IMR-90 (cell line): ENCODE data around the gene ZNF584. TPM values are rescaled to one million over a fixed set of nuclear protein-coding genes. Genes with fewer than 3 reads are reported as not detected.

Experiments
- ATAC-seq: fragments of 200-7000 bp; cut with Tn5 transposase; 2 replicates; pipeline ENCODE4 v1.9.1; 2020; ENCODE audit warnings: low read depth, mild to moderate bottlenecking, moderate library complexity
- BruUV-seq: library from RNA; stranded (reverse); fragments of 400-500 nt; replicated peaks from 2 replicates; lab custom pipeline; 2021; lab: Mats Ljungman, UMichigan
- CTCF ChIA-PET: fragments of 300-600 bp; formaldehyde crosslinking; extraction: SDS; loops from one replicate; lab custom pipeline; 2021; ENCODE audit warnings: antibody characterized with exemption; lab: Yijun Ruan, JAX
- POLR2A ChIA-PET: fragments of 300-600 bp; sonication (Branson Sonifier 250); formaldehyde crosslinking; loops from one replicate; lab custom pipeline; 2022; ENCODE audit warnings: antibody characterized with exemption; ENCODE audit not compliant: unreplicated experiment; lab: Charles Lee
- DNase-seq: peaks from one replicate; pipeline ENCODE4 v3.0.0; 2013
- H2AFZ ChIP-seq: replicated peaks from 2 replicates; pipeline ENCODE3; 2013; ENCODE audit warnings: low read length, mild to moderate bottlenecking; ENCODE audit not compliant: poor library complexity
- H2AK5ac ChIP-seq: 2 replicates; pipeline ENCODE4 v1.6.1; 2013; ENCODE audit warnings: low read depth, low read length, inconsistent platforms
- H2AK9ac ChIP-seq: replicated peaks from 2 replicates; pipeline ENCODE3; 2013; ENCODE audit warnings: mild to moderate bottlenecking, low read depth, low read length, moderate library complexity; ENCODE audit not compliant: poor library complexity
- H2BK120ac ChIP-seq: 2 replicates; pipeline ENCODE4 v1.6.1; 2013; ENCODE audit warnings: low read depth, low read length, inconsistent platforms
- H2BK15ac ChIP-seq: 3 replicates; pipeline ENCODE4 v1.6.1; 2013; ENCODE audit warnings: low read depth, low read length, inconsistent platforms
- H2BK20ac ChIP-seq: 2 replicates; pipeline ENCODE4 v1.6.1; 2013; ENCODE audit warnings: low read depth, mild to moderate bottlenecking, inconsistent platforms, low read length, moderate library complexity
- H2BK5ac ChIP-seq: 2 replicates; pipeline ENCODE4 v1.6.1; 2013; ENCODE audit warnings: mild to moderate bottlenecking, low read depth, low read length, inconsistent platforms; ENCODE audit not compliant: poor library complexity, severe bottlenecking
- H3K14ac ChIP-seq: replicated peaks from 2 replicates; pipeline ENCODE4 v1.6.1; 2013; ENCODE audit warnings: low read depth, low read length, inconsistent platforms
- H3K18ac ChIP-seq: 2 replicates; pipeline ENCODE4 v1.6.1; 2013; ENCODE audit warnings: low read depth, low read length, control low read depth
- H3K23ac ChIP-seq: 2 replicates; pipeline ENCODE4 v1.6.1; 2013; ENCODE audit warnings: low read depth, low read length, inconsistent platforms
- H3K27ac ChIP-seq: 2 replicates; pipeline ENCODE4 v1.5.1; 2013; ENCODE audit warnings: mild to moderate bottlenecking, control low read depth, low read length; ENCODE audit not compliant: insufficient read depth
- H3K27me3 ChIP-seq: 2 replicates; pipeline ENCODE4 v1.6.1; 2013; ENCODE audit warnings: low read length; ENCODE audit not compliant: control insufficient read depth, insufficient read depth
- H3K36me3 ChIP-seq: 2 replicates; pipeline ENCODE4 v1.6.1; 2013; ENCODE audit warnings: low read length, mixed read lengths; ENCODE audit not compliant: control insufficient read depth, insufficient read depth
- H3K4ac ChIP-seq: 2 replicates; pipeline ENCODE4 v1.6.1; 2013; ENCODE audit warnings: low read depth, low read length, inconsistent platforms
- H3K4me1 ChIP-seq: 2 replicates; pipeline ENCODE4 v1.6.1; 2013; ENCODE audit warnings: low read length, mixed read lengths; ENCODE audit not compliant: control insufficient read depth, insufficient read depth
- H3K4me2 ChIP-seq: 2 replicates; pipeline ENCODE4 v1.6.1; 2013; ENCODE audit warnings: low read depth, mild to moderate bottlenecking, control low read depth, low read length, moderate library complexity
- H3K4me3 ChIP-seq: 2 replicates; pipeline ENCODE4 v1.5.1; 2013; ENCODE audit warnings: low read depth, mild to moderate bottlenecking, control low read depth, low read length, moderate library complexity; ENCODE audit not compliant: insufficient read depth
- H3K56ac ChIP-seq: 2 replicates; pipeline ENCODE4 v1.6.1; 2013; ENCODE audit warnings: low read length, inconsistent platforms; ENCODE audit not compliant: insufficient read depth; ENCODE audit errors: extremely low read depth
- H3K79me1 ChIP-seq, 2 experiments: 2 replicates each; pipeline ENCODE4 v1.6.1; 2013; ENCODE audit warnings: low read length in 2 of 2, inconsistent platforms in 1 of 2, low read depth in 1 of 2
- H3K9ac ChIP-seq: 2 replicates; pipeline ENCODE4 v1.6.1; 2013; ENCODE audit warnings: low read depth, low read length, control low read depth
- H3K9me1 ChIP-seq: 2 replicates; pipeline ENCODE4 v1.6.1; 2013; ENCODE audit warnings: low read length, inconsistent platforms; ENCODE audit not compliant: insufficient read depth
- H3K9me3 ChIP-seq: 2 replicates; pipeline ENCODE4 v1.6.1; 2013; ENCODE audit warnings: low read length; ENCODE audit not compliant: control insufficient read depth, insufficient read depth
- H4K20me1 ChIP-seq: 2 replicates; pipeline ENCODE4 v1.6.1; 2013; ENCODE audit warnings: low read length, inconsistent platforms; ENCODE audit not compliant: insufficient read depth
- H4K5ac ChIP-seq: 2 replicates; pipeline ENCODE4 v1.6.1; 2013; ENCODE audit warnings: mild to moderate bottlenecking, low read depth, low read length, control low read depth
- H4K8ac ChIP-seq, 2 experiments: 2 replicates each; pipeline ENCODE4 v1.6.1; 2013; ENCODE audit warnings: low read depth in 2 of 2, low read length in 2 of 2, control low read depth in 1 of 2, inconsistent platforms in 1 of 2
- H4K91ac ChIP-seq: 2 replicates; pipeline ENCODE4 v1.6.1; 2013; ENCODE audit warnings: low read depth, low read length, inconsistent platforms; ENCODE audit not compliant: insufficient read depth
- BHLHE40 ChIP-seq: fragments of 150-350 bp; IDR thresholded peaks from 2 replicates; pipeline ENCODE4 v1.6.1; 2016; ENCODE audit warnings: mild to moderate bottlenecking, low read depth, low read length
- CEBPB ChIP-seq: IDR thresholded peaks from 2 replicates; pipeline ENCODE4 v1.6.1; 2012; ENCODE audit warnings: low read depth, low read length, improper control_type of control experiment
- CHD1 ChIP-seq: IDR thresholded peaks from 2 replicates; pipeline ENCODE4 v1.6.1; 2012; ENCODE audit warnings: low read depth, low read length, improper control_type of control experiment
- FOS ChIP-seq: fragments of 150-350 bp; IDR thresholded peaks from 2 replicates; pipeline ENCODE4 v1.6.1; 2016; ENCODE audit warnings: low read depth, low read length
- MAFK ChIP-seq: IDR thresholded peaks from 2 replicates; pipeline ENCODE4 v1.6.1; 2012; ENCODE audit warnings: low read depth, low read length, improper control_type of control experiment
- MXI1 ChIP-seq: IDR thresholded peaks from 2 replicates; pipeline ENCODE4 v1.6.1; 2012; ENCODE audit warnings: low read depth, mild to moderate bottlenecking, low read length, moderate library complexity, borderline replicate concordance
- NFE2L2 ChIP-seq: fragments of 150-350 bp; IDR thresholded peaks from 2 replicates; pipeline ENCODE4 v1.6.1; 2016; ENCODE audit warnings: low read depth, mild to moderate bottlenecking, low read length
- POLR2A ChIP-seq: IDR thresholded peaks from 2 replicates; pipeline ENCODE4 v1.6.1; 2012; ENCODE audit warnings: mild to moderate bottlenecking, low read depth, low read length
- RAD21 ChIP-seq: IDR thresholded peaks from 2 replicates; pipeline ENCODE4 v1.6.1; 2012; ENCODE audit warnings: low read length, improper control_type of control experiment
- RCOR1 ChIP-seq: IDR thresholded peaks from 2 replicates; pipeline ENCODE4 v1.6.1; 2012; ENCODE audit warnings: mild to moderate bottlenecking, low read length, improper control_type of control experiment; ENCODE audit not compliant: insufficient replicate concordance
- RFX5 ChIP-seq: IDR thresholded peaks from 2 replicates; pipeline ENCODE4 v1.8.0; 2012; ENCODE audit warnings: low read depth, mild to moderate bottlenecking, low read length, moderate library complexity
- SMC3 ChIP-seq: fragments of 150-350 bp; IDR thresholded peaks from 2 replicates; pipeline ENCODE4 v1.6.1; 2016; ENCODE audit warnings: low read depth, mild to moderate bottlenecking, antibody characterized with exemption, low read length, moderate library complexity
- WGBS, 2 experiments: methylation state at CpG; one replicate each; pipeline versions ENCODE4 v1.1.5 to v1.1.7; 2013; ENCODE audit warnings: missing lambda C conversion rate in 2 of 2; ENCODE audit not compliant: insufficient read length in 1 of 2; ENCODE audit errors: extremely low coverage in 2 of 2; 5-methylcytosine and 5-hydroxymethylcytosine counted together
- dilution Hi-C: fragments of 300-500 bp; cut with HindIII; formaldehyde crosslinking; loops from one replicate; pipeline ENCODE4 v1.14.3; 2018; ENCODE audit warnings: low sequenced_read_pairs; ENCODE audit not compliant: unreplicated experiment
- in situ Hi-C: fragments of 300-500 bp; cut with MboI; formaldehyde crosslinking; loops from 3 replicates; pipeline ENCODE4 v1.14.3; 2019; ENCODE audit warnings: low sequenced_read_pairs, inconsistent platforms, mixed read lengths
- intact Hi-C: fragments of 100-400 bp; cut with micrococcal nuclease; formaldehyde crosslinking; loops from 2 replicates; pipeline ENCODE4 v1.10.0; 2022
- polyA plus RNA-seq, 3 experiments: library from polyadenylated mRNA; depleted of rRNA; stranded (reverse); fragments of >200 nt; gene quantifications; 2 replicates each; pipeline ENCODE4 v1.2.3, GENCODE V29; 2012; ENCODE audit warnings: low replicate concordance in 1 of 3
- total RNA-seq: library from RNA; depleted of rRNA; stranded (reverse); fragments of >200 nt; gene quantifications from 2 replicates; pipeline ENCODE4 v1.2.3, GENCODE V29; 2012
- TF ChIP-seq, protein P1 (sequence below): conservative IDR thresholded peaks from 2 replicates; pipeline ENCODE4 v1.5.1; 2012; ENCODE audit warnings: mild to moderate bottlenecking, low read depth, low read length, improper control_type of control experiment
- TF ChIP-seq, protein P2 (sequence below): fragments of 150-350 bp; IDR thresholded peaks from 2 replicates; pipeline ENCODE4 v1.6.1; 2016; ENCODE audit warnings: low read depth, mild to moderate bottlenecking, low read length, moderate library complexity, borderline replicate concordance
- TF ChIP-seq, protein P3 (sequence below): fragments of 150-350 bp; IDR thresholded peaks from 2 replicates; pipeline ENCODE4 v1.6.1; 2017; ENCODE audit warnings: mild to moderate bottlenecking, antibody characterized with exemption, low read length, low read depth

Gene ZNF584
- total and polyA plus RNA-seq, 2 of the 4 experiments (the other 2 are of a cell fraction): 11.6 to 15.4 TPM

DNA sequence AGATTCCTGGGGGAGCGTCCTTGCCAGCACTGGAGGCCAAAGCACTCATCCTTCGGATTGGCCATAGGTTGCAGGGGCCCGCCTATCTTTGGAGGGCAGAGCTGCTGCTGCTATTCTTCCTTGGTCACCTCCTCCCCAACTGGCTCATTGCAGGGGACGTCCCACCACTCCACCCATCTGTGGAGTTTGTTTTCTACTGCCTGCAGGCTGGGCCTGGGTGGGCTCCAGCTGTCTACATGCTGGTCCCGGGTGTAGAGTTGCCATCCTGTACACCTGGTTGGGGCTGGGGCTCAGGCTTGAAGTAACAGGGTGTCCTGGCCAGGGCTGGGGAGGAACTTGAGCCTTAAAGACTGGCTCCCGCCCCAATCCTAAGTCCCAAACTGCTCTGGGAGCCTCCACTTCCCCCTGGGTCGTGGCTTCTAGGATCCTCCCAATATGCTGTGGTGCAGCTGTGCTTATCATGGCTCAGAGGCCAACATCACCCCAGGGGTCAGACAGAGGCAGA, 10.9 kb upstream of the ZNF584 start:
- Histone ChIP-seq H3K4ac (no peak overlapping the region), H4K8ac (no peak overlapping the region), H3K4me2 (no peak overlapping the region), H2BK5ac (no peak overlapping the region), H4K20me1 (peaks cover 24% of the 10 kb centered on the region), H3K9me1 (no peaks in the 10 kb centered on the region), H3K18ac (no peak overlapping the region), H2BK15ac (no peak overlapping the region), H3K27me3 (no peaks in the 10 kb centered on the region), H4K91ac (no peak overlapping the region), H3K9me3 (no peaks in the 10 kb centered on the region), H3K56ac (no peak overlapping the region), H3K4me3 (no peak overlapping the region), H3K36me3 (peaks cover 26% of the 10 kb centered on the region), H3K4me1 (peaks cover 5% of the 10 kb centered on the region), H3K9ac (no peak overlapping the region), H2BK120ac (no peak overlapping the region), H3K79me1 (peaks cover 6 to 33% of the 10 kb centered on the region in 2 experiments), H2AK9ac (no peak overlapping the region), H3K14ac (no peak overlapping the region), H2BK20ac (no peak overlapping the region), H3K23ac (no peak overlapping the region), H2AFZ (no peak overlapping the region), H2AK5ac (no peak overlapping the region), H3K27ac (no peak overlapping the region), H4K5ac (no peak overlapping the region)
- intact Hi-C loops (no loop called here), dilution Hi-C loops (no loop called here), in situ Hi-C loops (no loop called here)
- BruUV-seq: no TSS peak
- TF ChIP-seq MXI1 (no peak), RAD21 (no peak), MAFK (no peak), POLR2A (no peak), RCOR1 (no peak), BHLHE40 (no peak), SMC3 (no peak), CEBPB (no peak), FOS (no peak), RFX5 (no peak), NFE2L2 (no peak), CHD1 (no peak)
- TF ChIP-seq, protein P1, sequence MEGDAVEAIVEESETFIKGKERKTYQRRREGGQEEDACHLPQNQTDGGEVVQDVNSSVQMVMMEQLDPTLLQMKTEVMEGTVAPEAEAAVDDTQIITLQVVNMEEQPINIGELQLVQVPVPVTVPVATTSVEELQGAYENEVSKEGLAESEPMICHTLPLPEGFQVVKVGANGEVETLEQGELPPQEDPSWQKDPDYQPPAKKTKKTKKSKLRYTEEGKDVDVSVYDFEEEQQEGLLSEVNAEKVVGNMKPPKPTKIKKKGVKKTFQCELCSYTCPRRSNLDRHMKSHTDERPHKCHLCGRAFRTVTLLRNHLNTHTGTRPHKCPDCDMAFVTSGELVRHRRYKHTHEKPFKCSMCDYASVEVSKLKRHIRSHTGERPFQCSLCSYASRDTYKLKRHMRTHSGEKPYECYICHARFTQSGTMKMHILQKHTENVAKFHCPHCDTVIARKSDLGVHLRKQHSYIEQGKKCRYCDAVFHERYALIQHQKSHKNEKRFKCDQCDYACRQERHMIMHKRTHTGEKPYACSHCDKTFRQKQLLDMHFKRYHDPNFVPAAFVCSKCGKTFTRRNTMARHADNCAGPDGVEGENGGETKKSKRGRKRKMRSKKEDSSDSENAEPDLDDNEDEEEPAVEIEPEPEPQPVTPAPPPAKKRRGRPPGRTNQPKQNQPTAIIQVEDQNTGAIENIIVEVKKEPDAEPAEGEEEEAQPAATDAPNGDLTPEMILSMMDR: no peak
- TF ChIP-seq, protein P2, sequence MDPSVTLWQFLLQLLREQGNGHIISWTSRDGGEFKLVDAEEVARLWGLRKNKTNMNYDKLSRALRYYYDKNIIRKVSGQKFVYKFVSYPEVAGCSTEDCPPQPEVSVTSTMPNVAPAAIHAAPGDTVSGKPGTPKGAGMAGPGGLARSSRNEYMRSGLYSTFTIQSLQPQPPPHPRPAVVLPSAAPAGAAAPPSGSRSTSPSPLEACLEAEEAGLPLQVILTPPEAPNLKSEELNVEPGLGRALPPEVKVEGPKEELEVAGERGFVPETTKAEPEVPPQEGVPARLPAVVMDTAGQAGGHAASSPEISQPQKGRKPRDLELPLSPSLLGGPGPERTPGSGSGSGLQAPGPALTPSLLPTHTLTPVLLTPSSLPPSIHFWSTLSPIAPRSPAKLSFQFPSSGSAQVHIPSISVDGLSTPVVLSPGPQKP: no peak
- TF ChIP-seq, protein P3, sequence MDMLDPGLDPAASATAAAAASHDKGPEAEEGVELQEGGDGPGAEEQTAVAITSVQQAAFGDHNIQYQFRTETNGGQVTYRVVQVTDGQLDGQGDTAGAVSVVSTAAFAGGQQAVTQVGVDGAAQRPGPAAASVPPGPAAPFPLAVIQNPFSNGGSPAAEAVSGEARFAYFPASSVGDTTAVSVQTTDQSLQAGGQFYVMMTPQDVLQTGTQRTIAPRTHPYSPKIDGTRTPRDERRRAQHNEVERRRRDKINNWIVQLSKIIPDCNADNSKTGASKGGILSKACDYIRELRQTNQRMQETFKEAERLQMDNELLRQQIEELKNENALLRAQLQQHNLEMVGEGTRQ: no peak
- POLR2A ChIA-PET: no interaction called here
- ATAC-seq (no peak), DNase-seq (no peak)
- 86% methylated on average over 4 of the region's 7 CpGs; no CpG with 5 or more reads in 1 of the 2 experiments for WGBS, 2 experiments
- CTCF ChIA-PET: no interaction called here
